GM10847 (cell line): ENCODE data around the gene FOXJ3.

Experiments
- POLR2A ChIP-seq: IDR thresholded peaks from 2 replicates; pipeline ENCODE4 v1.6.1; 2011; ENCODE audit not compliant: insufficient read length; ENCODE audit errors: extremely low read depth

The FOXJ3 gene

DNA sequence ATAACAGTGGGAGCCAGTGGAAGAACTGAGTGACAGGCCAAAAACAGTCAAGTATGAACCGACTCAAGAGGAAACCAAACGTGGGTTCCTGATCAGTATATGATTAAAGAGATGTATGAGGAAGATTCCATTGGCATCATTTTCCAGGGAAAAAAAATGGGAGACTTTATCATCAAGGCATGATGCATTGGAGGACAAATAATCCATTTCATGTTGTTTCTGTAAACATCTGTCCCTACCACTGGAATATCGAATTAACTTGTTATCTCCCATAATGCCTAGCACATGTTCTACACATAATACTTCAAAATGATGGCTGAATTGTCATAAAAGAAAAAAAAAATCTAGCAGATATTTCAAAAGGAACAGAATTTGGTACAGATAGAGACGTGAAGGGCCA, 13.3 kb downstream of the FOXJ3 start:
- TF ChIP-seq POLR2A: no peak

DNA sequence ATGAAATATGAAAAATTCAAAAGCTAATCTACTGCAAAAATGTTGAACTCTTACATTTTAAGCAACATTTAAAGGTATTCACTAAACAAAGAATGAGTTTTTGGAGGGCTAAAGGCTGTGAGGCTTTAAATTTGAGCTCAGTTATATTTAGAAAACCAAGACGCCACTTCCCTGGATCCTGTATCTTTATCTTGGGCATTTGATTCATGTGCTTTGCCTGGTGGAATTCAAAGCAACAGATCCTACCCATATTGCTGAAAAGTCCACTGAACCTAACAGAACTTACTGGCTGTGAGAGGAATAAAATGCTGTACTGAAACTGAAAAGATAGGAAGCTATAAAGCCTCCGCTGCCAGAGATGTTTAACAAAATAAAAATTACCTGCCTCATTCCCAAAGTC, 14.3 kb downstream of the FOXJ3 start:
- no peak for TF ChIP-seq POLR2A

- TF ChIP-seq POLR2A: no peak
Measured at GRCh38 chr1:42319871-42320484, 15.1 kb downstream of the FOXJ3 start.

DNA sequence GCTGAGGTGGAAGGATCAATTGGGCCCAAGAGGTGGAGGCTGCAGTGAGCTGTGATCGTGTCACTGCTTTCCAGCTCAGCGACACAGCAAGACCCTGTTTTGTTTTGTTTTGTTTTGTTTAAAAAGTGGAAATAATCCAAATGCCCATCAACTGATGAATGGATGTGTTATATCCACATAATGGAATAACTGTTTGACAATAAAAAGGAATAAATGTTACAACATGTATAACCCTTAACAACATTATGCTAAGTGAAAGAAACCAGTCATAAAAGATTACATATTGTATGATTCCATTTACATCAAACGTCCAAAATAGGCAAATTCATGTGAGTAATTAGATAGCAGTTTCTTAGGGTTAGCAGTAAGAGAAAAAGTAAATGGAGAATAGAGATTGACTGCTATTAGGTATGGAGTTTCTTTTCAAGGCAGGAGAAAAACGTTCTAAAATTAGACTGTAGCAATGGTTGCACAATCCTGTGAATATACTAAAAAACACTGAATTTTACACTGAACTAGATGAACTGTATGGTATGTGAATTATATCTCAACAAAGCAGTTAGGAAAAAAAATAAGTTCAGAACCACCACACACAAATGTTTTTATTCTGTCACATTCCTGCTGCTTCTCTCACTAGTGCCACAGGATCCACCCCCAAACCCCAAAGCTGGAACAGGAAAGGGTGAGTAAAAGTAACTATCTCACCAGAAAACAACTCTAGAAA, 15.7 kb downstream of the FOXJ3 start:
- no peak for TF ChIP-seq POLR2A

DNA sequence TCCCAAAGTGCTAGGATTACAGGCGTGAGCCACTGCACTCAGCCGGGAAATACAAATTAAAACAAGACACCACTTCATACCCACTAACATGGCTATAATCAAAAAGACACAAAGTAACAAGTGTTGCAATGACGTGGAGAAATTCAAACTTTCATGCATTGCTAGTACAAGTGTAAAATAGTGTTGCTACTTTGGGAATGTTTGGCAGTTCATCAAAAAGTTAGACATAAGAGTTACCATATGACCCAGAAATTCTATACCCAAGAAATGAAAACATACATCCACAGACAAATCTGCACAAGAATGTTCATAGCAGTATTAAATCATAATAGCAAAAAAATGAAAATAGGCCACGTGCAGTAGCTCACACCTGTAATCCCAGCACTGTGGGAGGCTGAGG, 16.4 kb downstream of the FOXJ3 start:
- TF ChIP-seq POLR2A: no peak

DNA sequence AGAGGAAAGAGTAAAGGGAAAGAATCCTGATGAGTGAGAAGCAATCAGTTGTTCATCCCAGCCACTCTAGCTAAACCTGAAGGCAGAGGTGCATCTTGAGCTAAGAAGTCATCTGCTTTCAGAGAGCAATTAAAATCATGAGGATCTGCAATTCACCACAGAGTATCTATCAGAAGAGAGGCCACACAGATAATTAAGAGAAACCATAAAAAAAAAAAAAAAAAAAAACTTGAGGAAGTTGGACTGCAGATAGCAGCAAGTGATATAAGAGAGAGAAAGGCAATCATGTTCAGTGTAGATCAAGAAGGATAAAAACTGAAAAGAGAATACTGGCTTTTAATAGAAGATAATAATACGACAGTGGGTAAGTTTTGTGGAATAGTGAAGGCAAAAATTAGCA, 17.7 kb downstream of the FOXJ3 start:
- no peak for TF ChIP-seq POLR2A

DNA sequence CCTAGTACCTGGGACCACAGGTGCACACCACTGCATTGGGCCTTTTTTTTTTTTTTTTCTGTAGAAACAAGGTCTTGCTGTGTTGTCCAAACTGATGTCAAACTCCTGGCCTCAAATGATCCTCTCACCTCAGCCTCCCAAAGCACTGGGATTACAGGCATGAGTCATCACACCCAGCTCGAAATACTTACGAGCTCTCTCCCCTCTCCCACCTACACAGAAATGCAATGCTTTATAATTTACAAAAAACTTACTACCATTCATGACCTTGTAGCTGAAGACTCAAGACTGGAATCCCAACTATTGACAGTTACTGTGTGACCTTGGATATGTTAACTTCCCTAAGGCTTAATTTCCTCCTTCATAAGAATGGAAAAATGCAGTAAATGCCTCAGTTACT, 18.7 kb downstream of the FOXJ3 start:
- TF ChIP-seq POLR2A: no peak

DNA sequence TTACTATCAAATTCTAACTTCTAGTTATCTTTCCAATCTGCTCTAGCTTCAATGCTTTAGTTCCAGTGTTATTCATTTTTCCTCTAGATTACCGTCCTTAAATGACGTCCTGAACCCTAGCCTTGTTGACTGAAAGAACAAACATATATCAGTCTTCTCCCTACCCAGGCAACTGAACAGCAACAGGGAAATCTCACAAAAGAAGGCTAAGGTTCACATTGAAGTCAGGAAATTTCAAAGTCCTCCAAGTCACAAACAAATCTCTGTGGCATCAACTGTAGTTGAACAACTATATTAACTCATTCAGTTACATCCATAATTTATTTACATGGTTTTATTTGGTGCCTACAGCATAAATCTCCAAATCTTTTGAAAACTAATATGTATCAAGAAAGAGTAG, 19.5 kb downstream of the FOXJ3 start:
- TF ChIP-seq POLR2A: no peak

GRCh38 chr1:42313970-42314369, 21.1 kb downstream of the FOXJ3 start:
- no peak for TF ChIP-seq POLR2A

DNA sequence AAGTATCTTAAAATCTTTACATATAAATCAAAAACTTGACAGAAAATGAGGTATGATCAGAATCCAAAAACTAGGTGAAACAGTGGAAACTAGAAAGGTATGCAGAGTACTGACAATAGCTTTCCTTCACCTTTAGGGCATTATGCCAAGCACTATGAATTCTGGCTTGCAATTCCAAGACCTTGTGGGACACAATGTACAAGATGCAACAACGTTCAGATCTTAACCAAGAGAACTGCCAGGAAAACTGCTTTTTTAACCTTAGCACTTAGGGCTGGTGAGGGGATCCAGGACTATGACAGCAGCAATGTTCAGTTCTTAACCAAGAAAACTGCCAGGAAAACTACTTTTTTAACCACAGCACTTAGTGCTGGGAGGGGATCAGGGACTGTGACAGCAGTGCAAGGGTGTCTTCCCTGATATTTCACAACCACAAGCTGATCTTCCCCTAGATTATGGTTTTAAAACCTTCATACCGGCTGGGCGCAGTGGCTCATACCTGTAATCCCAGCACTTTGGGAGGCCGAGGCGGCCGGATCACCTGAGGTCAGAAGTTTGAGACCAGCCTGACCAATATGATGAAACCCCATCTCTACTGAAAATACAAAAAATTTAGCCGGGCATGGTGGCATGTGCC, 22.3 kb downstream of the FOXJ3 start:
- TF ChIP-seq POLR2A: no peak

DNA sequence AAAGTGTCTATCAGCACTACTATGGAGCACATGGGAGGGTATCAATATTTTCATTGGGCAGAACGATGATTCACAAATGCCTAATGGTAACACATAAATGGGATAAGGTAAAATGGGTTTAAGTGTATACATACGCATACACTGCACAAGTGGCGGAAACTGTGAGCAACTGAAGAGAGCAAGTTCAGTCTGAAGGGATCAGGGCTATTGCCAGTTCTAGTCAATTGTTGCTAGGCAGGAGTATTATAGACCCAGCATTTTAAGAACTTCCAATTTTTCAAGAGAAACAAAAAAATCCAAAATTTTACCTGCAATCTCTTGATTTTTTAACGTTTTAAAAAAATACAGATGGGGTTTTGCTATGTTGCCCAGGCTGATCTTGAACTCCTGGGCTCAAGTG, 23.1 kb downstream of the FOXJ3 start:
- no peak for TF ChIP-seq POLR2A

DNA sequence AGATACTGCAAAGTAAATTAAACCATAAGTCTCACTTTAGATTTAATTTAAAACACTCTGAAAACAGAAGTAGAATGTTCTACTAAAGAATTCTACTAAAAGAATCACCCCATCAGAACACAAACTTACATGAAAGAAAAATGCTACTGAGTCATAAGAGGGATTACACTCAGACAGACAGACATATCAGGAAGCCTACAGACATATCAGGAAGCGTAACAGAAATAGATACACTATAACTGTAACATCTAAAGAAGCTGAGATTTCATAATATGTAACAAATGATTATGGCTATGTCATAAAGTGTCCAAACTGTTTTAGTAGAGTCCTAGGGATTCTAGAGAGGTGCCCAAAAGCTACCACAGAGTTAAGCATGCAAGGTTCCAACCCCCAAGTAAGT, 23.9 kb downstream of the FOXJ3 start:
- TF ChIP-seq POLR2A: no peak

- no peak for TF ChIP-seq POLR2A
Measured at GRCh38 chr1:42306977-42307376, 28.1 kb downstream of the FOXJ3 start.

DNA sequence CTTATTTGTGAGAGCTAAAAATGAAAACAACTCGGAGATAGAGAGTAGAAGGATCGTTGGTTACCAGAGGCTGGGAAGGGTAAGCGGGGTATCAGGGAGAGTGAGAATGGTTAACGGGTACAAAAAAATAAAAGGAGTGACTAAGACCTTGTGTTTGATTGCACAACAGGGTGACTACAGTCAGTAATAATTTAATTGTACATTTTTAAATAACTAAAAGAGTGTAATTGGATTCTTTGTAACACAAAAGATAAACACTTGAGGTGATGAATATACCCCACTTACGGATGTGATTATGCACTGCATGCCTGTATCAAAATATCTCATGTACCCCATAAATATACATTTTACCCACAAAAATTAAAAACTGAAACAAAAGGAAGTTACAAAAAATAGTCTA, 29.4 kb downstream of the FOXJ3 start:
- TF ChIP-seq POLR2A: no peak

DNA sequence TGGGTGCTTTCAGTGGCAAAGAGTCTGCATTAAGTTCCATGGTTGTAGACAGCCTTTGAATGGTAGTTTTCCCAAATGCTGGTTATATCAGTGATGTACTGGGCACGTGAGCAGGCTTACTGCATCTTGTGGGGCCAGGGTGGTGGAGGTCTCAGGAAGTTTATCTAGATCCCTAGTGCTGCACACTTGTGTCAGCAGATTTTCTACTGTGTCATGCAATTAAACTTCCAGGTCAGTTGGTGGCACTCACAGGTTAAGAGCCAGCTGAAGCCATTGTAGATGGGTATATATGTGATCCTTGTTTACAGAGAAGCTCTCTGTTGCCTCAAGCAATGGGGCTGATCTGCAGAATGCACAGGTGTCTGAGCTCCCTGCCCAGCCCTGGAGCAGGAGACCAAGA, 33.0 kb downstream of the FOXJ3 start:
- no peak for TF ChIP-seq POLR2A

DNA sequence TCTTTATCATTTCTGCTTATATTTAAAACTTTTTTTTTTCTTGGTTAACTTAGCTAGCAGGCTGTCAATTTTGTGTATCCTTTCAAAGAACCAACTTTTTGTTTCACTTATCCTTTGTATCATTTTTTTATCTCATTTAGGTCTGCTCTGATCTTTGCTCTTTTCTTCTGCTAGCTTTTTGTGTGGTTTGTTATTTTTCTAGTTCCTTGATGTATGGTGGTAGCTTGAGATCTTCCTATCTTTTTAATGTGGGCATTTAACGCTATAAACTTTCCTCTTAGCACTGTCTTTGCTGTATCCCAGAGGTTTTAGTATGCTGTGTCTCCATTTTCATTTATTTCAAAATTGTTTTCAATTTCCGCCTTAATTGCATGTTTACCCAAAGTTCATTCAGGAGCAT, 36.5 kb downstream of the FOXJ3 start:
- no peak for TF ChIP-seq POLR2A

DNA sequence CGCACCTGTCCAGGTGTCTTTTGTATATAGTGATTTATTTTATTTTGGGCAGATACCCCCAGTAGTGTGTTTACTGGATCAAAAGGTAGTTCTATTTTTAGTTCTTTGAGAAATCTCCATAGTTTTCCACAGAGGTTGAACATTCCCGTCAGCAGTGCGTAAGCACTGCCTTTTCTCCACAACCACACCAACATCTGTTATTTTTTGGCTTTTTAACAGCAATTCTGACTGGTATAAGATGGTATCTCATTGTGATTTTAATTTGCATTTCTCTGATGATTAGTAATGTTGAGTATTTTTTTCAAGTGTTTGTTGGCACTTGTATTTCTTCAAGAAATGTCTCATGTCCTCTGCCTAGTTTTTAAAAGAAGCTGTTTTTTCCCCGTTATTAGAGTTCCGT, 39.2 kb downstream of the FOXJ3 start:
- no peak for TF ChIP-seq POLR2A
